Epidermal melanocyte (primary cell): Measurements from ENCODE around the gene ANKRD13D.

Experiments
- DNase-seq: peaks from one replicate; pipeline ENCODE4 v3.0.0; 2011; ENCODE audit warnings: low spot score; ENCODE audit not compliant: insufficient read length

The ANKRD13D gene

DNA sequence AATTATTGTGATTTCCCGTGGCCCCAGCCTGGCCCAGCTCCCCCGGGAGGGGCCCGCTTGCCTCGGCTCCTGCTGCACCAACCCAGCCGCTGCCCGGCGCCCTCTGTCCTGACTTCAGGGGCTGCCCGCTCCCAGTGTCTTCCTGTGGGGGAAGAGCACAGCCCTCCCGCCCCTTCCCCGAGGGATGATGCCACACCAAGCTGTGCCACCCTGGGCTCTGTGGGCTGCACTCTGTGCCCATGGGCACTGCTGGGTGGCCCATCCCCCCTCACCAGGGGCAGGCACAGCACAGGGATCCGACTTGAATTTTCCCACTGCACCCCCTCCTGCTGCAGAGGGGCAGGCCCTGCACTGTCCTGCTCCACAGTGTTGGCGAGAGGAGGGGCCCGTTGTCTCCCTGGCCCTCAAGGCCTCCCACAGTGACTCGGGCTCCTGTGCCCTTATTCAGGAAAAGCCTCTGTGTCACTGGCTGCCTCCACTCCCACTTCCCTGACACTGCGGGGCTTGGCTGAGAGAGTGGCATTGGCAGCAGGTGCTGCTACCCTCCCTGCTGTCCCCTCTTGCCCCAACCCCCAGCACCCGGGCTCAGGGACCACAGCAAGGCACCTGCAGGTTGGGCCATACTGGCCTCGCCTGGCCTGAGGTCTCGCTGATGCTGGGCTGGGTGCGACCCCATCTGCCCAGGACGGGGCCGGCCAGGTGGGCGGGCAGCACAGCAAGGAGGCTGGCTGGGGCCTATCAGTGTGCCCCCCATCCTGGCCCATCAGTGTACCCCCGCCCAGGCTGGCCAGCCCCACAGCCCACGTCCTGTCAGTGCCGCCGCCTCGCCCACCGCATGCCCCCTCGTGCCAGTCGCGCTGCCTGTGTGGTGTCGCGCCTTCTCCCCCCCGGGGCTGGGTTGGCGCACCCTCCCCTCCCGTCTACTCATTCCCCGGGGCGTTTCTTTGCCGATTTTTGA, 3.3 kb upstream of the ANKRD13D start:
- DNase-seq: no peak

DNA sequence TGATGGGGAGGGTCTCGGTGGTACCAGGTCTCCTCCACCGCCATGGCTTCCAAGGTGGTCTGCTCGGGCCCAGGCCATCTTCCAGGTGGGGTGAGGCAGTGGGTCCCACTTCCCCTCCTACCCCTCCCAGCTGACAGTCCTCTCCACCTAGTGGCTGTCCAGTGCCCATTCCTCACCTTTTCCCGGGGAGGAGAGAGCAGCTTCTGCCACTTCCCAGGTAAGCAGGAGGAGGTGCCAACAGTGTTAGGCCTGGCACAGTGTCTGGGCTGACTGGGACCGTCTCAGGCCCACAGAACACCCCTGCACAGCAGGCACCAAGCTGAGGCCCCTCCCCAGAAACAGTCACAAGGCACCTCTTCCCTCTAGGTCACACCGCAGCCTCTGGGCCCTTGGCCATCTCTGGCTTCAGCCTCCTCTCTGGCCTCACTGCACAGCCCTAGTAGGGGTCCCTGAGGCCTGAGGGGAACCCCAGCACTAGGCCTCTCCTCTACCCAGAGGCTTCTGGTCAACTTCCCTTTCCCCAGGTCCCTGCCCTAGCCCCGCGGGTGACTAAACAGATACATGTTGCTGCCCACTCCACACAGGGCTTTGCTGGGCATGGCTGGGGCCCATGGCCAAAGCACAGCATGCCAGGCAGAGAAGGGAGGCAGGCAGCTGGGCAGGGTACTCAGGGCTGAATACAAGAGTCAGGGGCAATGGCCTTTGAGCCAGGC, 2.3 kb upstream of the ANKRD13D start:
- DNase-seq: no peak

DNA sequence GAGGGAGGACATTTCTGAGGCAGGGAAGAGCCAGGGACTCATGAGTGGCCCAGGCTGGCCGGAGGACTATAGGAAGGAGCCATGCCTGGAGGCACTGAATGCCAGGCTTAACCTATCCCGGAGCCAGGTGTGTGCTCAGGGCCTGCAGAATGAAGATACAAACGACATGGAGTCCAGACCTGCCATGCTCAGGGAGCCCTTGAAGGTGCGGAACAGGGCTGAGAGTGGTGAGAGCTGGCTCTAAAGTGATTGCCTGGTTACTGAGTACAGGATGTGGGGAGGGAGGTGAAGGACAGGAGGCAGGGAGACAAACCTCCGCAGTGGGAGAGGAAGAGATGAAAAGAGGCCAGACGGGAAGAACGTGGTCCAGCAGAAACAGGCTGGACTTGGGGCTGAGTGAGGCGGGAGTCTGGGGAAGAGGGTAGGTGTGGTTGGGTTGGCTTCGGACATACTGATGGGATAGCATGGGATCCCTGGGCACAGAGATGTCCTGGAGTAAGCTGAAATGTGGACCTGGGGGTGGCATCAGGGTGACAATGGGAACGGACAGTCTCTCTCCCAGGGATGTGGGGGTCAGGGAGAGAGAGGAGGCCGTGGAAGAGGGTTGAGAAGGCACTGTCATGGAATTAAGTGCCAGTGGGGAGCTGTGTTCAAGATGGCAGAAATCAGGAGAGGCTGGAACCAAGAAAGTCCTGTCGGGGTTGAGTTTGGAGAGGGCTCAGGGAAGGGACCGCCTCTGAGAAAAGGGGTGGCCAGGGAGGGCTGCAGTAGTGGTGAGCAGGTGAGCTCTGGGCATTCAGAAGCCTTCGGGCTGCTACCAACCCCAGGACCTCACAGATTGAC, 1.5 kb upstream of the ANKRD13D start:
- no peak for DNase-seq

DNA sequence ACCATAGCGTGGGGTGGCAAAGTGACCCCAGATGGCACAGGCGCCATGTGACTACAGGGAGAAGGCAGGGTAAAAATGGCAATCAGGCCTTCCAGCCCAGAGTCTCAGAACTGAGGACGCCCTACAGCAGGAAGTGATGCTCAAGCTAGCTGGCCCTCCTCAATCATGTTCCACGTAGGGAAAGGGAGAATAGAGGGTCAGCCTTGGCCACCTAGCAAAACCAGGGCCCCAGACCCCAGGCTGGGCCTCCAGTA, 978 bp upstream of the ANKRD13D start:
- DNase-seq: no peak

DNA sequence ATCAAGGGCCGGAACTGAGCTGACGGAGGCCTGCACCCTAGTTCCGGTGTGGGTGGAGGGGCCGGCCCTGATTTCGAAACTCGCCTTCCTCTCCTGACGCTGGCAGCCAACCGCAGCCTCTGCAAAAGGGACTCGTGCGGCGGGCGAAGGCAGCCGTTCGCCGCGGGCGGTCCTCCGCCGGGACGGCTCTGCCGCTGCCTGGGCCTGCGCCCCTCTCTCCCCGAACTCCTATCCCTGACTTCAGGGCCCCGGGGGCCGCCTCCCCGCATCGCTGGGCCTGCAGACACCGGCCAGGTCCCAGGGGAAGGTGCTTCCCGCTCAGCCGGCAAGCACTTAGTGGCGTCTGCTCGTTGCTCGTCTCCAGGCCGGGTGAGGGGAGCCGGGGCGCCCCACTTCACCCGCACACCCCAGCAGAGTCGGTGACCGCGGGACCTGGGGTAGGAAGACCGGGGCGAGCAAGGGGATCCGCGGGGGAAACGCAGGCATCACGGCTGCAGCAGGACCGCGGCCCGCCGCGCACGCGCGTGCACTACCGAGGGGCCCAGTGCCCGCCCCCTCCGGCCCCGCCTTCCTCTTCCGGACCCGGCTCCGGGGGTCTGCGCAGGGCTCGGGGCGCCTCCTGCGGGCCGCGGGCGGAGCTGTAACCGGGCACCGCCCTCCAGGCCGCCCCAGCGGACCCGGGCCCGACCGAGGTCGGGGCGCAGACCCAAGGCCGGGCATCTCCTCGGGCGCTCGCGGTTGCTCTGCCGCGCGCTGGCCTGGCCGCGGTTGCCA, 464 bp upstream of the ANKRD13D start:
- DNase-seq: peak; percentile 95

DNA sequence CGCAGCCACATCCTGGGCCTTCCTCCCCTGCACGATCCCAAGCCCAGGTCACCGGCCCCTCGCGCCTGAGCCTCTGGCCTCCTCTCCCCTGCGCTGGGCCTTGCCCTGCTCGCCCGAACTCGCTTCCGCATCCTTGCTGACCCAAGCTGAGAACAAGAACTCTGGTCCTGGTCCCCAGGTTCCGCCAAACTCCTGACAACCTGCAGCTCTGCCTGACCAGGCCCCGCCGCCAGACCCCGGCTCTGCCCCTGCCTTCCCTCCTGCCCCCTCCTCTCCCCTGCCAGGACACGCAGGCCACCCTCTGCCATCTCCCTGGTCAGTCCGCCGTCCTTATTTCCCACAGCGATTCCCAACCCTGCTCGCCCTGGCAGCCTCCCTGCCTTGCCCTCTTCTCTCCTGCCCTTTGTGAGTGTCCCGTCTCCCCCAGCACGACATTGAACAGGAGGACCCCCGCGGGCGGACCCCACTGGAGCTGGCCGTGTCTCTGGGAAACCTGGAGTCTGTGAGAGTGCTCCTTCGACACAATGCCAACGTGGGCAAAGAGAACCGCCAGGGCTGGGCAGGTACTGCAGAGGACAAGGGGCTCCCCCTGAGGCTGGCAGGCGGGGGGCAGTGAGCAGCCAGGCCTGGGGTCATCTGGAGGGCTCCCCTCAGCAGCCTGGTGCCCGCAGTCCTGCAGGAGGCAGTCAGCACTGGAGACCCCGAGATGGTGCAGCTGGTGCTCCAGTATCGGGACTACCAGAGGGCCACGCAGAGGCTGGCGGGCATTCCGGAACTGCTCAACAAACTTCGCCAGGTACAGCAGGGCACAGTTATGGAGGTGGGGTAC, 762 bp downstream of the ANKRD13D start:
- no peak for DNase-seq

DNA sequence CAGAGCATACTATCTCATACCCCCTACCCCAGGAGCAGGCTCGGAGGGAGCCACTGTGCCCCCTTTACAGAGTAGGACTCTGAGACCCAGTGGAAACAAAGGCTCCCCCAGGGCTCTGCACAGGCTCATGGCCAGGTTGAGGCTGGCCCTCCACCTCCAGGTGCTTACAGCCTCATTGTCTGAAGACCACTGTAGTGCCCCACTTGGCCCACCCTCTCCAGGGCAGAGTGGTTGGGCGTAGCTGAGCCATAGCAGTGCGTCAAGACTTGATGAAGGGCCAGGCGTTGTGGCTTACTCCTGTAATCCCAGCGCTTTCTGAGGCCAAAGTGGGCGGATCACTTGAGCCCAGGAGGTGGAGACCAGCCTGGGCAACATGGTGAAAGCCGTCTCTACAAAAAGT, 1.7 kb downstream of the ANKRD13D start:
- DNase-seq: no peak

DNA sequence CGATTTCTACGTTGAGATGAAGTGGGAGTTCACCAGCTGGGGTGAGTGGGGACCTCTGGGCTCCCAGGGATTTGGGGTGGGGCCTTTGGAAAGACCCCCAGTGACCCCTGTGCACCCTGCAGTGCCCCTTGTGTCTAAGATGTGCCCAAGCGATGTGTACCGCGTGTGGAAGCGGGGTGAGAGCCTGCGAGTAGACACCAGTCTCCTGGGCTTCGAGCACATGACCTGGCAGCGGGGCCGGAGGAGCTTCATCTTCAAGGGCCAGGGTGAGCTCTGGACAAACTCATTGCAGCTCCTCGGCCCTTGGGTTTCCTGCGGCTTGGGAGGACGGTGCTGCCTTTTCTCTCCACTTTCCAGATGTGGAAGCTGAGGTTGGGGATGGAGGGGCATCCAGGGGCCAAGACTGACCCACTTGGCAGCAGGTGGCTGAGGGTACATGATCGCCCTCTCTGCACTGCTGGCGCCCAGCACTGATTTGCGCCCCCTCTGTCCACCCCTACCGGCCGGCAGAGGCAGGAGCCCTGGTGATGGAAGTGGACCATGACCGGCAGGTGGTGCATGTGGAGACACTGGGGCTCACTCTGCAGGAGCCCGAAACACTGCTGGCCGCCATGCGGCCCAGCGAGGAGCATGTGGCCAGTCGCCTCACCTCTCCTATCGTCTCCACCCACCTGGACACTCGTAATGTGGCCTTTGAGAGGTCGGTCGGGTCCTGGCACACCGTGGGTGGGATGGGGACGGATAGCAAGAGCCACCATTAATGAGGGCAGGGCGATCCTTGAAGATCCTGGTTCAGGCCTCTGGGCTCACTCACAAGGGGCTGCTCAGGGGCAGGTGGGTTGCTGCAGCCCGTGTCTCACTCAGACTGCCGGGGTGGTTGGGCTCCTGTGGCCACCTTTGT, 2.6 kb downstream of the ANKRD13D start:
- DNase-seq: no peak

DNA sequence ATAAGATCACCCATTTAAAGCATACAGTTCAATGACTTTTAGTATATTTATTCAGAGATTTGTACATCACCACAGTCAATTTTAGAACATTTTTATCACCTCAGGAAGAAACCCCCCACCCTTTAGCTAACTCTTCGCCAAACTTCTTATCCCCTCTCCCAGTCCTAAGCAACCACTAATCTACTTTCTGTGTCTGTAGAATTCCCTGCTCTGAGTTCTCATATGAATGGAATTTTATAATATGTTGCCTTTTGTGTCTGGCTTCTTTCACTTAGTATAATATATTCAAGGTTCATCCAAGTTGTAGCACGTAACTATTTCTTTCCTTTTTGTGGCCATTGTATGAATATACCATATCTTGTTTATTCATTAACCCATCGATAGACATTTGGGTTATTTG, 3.6 kb downstream of the ANKRD13D start:
- DNase-seq: no peak

DNA sequence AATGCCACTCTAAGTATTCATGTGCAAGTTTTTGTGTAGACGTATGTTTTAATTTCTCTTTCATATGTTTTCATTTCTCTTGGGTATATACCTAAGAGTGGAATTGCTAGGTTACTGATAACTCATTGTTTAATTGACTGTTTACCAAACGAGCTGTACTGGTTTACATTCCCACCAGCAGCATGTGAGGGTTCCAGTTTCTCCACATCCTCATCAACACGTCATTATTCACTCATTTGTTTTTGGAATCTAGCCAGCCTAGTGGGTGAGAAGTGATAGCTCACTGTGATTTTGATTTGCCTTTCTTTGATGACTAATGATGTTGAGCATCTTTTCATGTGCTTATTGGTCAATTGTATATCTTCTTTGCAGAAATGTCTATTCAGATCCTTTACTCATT, 4.0 kb downstream of the ANKRD13D start:
- DNase-seq: no peak

DNA sequence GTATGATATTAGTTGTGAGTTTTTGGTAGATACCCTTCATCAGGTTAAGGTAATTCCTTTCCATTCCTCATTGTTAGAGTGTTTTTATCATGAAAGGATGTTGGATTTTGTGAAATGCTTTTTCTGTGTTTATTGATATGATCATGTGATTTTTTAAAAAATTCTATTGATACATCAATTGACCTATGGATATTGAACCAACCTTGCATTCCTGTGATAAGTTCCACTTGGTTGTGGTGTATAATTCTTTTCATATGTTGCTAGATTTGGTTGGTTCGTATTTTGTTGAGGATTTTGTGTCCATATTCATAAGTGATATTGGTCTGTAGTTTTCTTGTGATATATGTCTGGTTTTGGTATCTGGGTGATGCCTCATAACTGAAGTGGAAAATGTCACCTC, 6.7 kb downstream of the ANKRD13D start:
- DNase-seq: no peak

DNA sequence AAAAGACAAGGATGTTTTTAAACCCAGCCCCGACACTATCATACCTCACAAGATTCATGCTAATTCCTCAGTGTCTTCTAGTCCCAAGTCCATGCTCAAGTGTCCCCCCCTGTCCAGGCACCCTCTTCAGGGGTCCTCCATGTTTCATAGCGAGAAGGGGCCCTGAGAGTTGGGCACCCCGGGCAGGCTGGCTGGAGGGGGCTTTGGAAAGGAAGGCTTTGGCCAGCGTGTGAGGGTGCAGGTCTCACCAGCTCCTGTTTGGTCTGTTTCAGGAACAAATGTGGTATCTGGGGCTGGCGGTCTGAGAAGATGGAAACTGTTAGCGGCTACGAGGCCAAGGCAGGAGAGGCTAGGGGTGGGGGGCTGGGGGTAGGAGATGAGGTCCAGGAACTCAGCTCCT, 9.7 kb downstream of the ANKRD13D start:
- no peak for DNase-seq

DNA sequence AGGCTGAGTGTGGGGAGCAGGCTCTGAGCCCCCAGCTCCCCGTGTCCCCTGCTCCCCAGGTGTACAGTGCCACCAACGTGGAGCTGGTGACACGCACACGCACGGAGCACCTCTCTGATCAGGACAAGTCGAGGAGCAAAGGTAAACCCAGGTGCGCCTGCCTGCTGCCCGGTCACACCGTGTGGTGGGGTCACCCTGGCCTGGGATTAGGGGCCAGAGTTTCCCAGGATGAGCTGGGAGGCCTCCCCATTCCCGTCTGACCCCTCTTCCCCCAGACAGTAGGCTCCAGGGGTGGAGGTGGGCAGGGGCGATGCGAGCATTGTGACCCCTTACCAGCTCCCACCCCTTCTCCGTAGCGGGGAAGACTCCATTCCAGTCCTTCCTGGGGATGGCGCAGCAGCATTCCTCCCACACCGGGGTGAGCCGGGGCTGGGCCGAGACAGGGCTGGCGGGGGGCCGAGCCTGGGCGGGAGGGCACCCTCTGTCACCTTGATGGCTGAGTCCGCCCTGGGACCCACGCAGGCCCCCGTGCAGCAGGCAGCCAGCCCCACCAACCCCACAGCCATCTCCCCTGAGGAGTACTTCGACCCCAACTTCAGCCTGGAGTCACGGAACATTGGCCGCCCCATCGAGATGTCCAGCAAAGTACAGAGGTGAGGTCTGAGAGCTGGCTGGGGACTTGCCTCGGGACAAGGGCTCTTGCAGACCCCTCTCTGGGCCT, 10.5 kb downstream of the ANKRD13D start:
- DNase-seq: no peak

DNA sequence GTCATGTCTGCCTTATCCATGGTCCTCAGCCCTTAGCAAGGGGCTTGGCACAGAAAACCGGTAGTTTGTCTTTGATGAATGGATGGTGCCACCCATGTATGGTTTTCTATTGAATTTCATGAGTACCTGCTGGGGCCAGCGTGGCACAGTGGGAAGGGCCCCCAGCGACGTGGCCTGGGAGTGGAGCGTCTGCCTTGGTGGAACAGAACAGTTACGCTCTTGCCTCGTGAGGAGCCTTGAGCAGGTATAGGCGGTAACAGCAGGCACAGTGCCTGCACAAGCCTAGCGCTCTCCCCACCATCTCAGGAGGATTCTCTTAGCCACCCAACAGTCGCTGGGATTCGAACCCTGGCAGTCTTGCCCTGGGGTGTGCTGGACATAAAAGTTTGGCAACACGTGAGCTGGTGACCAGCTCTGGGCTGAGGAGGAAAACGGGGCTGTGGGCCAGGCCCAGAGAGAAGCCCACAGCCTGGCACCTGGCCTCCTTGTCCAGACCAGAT, 11.2 kb downstream of the ANKRD13D start:
- DNase-seq: no peak

DNA sequence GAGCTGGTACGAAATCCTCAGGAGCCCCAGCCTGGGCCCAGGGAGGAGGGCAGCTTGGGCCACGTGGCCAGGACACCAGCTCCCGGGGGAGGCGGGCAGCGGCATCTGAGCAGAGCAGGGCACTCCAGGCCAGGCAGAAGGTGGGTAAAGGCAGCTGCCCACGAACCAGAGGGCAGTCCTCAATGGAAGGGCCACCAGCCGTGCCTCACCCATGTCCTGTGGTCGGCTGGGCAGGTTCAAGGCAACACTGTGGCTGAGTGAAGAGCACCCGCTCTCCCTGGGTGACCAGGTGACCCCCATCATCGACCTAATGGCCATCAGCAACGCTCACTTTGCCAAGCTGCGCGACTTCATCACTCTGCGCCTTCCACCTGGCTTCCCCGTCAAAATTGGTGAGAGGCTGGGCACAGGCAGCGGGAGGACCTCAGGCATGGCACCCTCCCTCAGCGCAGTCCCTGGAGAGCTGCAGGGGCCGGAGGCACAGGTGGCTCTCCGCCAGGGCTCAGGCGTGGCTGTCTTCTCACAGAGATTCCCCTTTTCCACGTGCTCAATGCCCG, 11.7 kb downstream of the ANKRD13D start:
- DNase-seq: no peak

DNA sequence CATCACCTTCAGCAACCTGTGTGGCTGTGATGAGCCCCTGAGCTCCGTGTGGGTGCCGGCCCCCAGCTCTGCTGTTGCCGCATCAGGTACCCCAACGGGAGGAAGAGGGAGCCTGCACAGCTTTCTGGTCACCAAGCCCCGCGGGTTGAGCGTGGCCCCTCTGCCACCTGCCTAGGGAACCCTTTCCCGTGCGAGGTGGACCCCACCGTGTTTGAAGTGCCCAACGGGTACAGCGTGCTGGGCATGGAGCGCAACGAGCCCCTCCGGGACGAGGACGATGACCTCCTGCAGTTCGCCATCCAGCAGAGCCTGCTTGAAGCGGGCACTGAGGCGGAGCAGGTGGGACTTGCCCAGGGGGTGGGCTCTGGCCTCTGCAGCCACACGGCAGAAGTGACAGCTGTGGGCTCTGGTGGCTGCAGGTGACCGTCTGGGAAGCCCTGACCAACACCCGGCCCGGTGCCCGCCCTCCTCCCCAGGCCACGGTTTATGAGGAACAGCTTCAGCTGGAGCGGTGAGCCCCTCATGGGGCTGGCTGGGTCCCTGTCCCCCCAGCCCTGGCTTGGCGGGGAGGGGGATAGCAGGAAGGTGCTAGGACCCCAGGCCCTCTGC, 12.3 kb downstream of the ANKRD13D start:
- DNase-seq: no peak

DNA sequence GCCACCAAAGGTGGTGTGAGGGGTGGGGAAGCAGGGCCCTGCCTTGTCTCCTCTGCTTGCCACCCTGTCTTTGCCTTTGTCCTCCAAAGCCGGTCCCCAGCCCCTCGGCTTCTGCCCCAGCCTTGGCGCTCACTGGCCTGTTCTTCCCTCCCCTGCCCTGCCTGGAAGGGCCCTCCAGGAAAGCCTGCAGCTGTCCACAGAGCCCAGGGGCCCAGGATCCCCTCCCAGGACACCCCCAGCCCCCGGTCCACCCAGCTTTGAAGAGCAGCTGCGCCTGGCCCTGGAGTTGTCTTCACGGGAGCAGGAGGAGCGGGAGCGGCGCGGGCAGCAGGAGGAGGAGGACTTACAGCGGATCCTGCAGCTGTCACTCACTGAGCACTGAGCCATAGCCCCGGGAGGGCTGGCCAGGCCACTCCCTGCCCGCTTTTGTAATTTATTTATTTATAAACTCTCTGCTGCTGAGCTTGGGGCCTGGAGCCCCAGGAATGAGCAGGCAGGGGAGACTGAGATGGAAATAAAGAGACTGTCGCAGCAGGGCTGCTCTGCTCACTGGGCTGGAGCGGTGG, 12.9 kb downstream of the ANKRD13D start:
- DNase-seq: no peak
